Muscle of leg (tissue), 11 donors: ENCODE measurements around the gene HID1. TPM values are rescaled to one million over a fixed set of nuclear protein-coding genes. Genes with fewer than 3 reads are reported as not detected.

ENCODE experiments used
- DNase-seq: peaks from one replicate; pipeline ENCODE4 v3.0.0; 2013
- H3K27ac ChIP-seq: one replicate; pipeline ENCODE4 v1.5.1; 2013; ENCODE audit warnings: mild to moderate bottlenecking, low read length, control low read depth
- H3K27me3 ChIP-seq: one replicate; pipeline ENCODE4 v1.6.1; 2013; ENCODE audit warnings: low read length; ENCODE audit not compliant: control insufficient read depth, insufficient read depth
- H3K36me3 ChIP-seq: one replicate; pipeline ENCODE4 v1.6.1; 2013; ENCODE audit warnings: low read length; ENCODE audit not compliant: control insufficient read depth, insufficient read depth
- H3K4me1 ChIP-seq: one replicate; pipeline ENCODE4 v1.6.1; 2013; ENCODE audit warnings: low read length; ENCODE audit not compliant: control insufficient read depth, insufficient read depth
- H3K4me3 ChIP-seq: one replicate; pipeline ENCODE4 v1.5.1; 2013; ENCODE audit warnings: low read length, control low read depth
- H3K9me3 ChIP-seq: replicated peaks from 2 replicates; pipeline ENCODE4 v1.6.1; 2013; ENCODE audit warnings: low read depth, low read length; ENCODE audit not compliant: control insufficient read depth
- WGBS: methylation state at CpG from one replicate; pipeline ENCODE4 v1.1.5; 2013; ENCODE audit warnings: missing lambda C conversion rate; ENCODE audit not compliant: insufficient coverage; 5-methylcytosine and 5-hydroxymethylcytosine counted together
- polyA plus RNA-seq, 8 donors: library from polyadenylated mRNA; unstranded; fragments of 120-200 nt; gene quantifications; one replicate each; pipeline versions ENCODE4 v1.2.1 to v1.2.3, GENCODE V29; 2013; ENCODE audit warnings: inconsistent platforms in 1 of 8, low replicate concordance in 1 of 8; ENCODE audit not compliant: insufficient read length in 8 of 8, insufficient read depth in 1 of 8
- total RNA-seq: library from RNA; stranded (reverse); fragments of 120-200 nt; gene quantifications from one replicate; pipeline ENCODE4 v1.2.4, GENCODE V29; 2013

Gene HID1
- total and polyA plus RNA-seq, 9 donors = 2.7 to 12.6 (median 6.8) TPM

DNA sequence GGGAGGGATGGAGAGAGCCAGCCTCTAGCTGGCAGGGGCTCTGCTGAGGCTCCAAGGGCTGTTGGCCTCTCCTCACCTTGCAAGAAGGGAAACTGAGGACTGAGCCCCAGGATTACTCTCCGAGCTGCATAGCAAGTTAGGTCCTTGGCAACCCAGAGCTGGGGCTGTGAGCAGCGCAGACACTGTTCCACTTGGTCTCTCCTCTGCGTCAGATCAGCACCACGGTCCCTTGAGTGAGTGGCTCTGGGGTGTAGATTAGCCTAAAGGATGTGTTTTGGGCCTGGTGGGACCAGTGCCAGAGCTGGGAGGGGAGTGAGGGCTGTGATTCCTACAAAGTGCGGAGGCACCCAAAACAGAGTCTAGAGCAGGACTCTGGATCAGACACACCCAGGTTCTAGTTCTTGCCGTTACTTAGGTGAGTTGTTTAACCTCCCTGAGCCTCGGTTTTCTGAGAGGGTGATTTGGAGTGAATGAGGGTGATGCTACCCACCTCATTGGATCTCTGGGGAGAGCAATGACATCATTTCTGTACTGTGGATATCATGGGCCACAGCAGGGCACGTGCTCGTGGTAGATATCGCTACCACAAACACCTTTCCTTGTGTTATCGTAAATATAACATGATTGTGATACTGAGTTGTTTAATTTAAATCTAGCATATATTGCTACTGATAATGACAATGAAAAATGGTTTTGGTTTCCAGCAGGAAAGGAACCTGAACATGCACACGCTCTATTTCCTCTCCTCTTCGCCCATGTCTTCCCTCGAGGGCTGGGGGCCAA, 71.0 kb downstream of the HID1 start:
- Histone ChIP-seq H3K27ac (no peak overlapping the region), H3K36me3 (no peaks in the 10 kb centered on the region), H3K27me3 (peaks cover 44% of the 10 kb centered on the region), H3K9me3 (no peaks in the 10 kb centered on the region), H3K4me1 (no peaks in the 10 kb centered on the region), H3K4me3 (no peak overlapping the region)
- DNase-seq = no peak
- 67% methylated on average over 8 of the region's 14 CpGs for WGBS

Other genes with a start within 250 kb of the HID1 start
- gene RAB37, start 235.5 kb downstream of the HID1 start, total RNA-seq = 0.53 TPM
- 1 to 10 TPM in 5 of 8 donors, under 1 TPM in 3; 0.80 to 1.7 (median 1.1) TPM for gene RAB37, start 235.5 kb downstream of the HID1 start, polyA plus RNA-seq
- gene NHERF1, start 224.1 kb downstream of the HID1 start, total RNA-seq = 3.5 TPM
- gene NHERF1, start 224.1 kb downstream of the HID1 start, polyA plus RNA-seq = 10 to 100 TPM in 2 of 8 donors, 1 to 10 TPM in 6; 5.3 to 24.4 (median 8.2) TPM
- gene NAT9, start 196.4 kb downstream of the HID1 start, total RNA-seq = 34.0 TPM
- 10 to 100 TPM; 35.3 to 48.6 (median 37.7) TPM for gene NAT9, start 196.4 kb downstream of the HID1 start, polyA plus RNA-seq
- 2.3 TPM for gene GRIN2C, start 112.9 kb downstream of the HID1 start, total RNA-seq
- 1 to 10 TPM in 4 of 8 donors, under 1 TPM in 4; 0.64 to 1.6 (median 0.99) TPM for gene GRIN2C, start 112.9 kb downstream of the HID1 start, polyA plus RNA-seq
- 2.7 TPM for gene FDXR, start 99.8 kb downstream of the HID1 start, total RNA-seq
- 1 to 10 TPM; 2.4 to 5.4 (median 3.0) TPM for gene FDXR, start 99.8 kb downstream of the HID1 start, polyA plus RNA-seq
- not detected for gene FADS6, start 79.1 kb downstream of the HID1 start, total RNA-seq
- under 1 TPM in 5 of 8 donors, not detected in 3; 0.07 to 0.56 (median 0.09) TPM for gene FADS6, start 79.1 kb downstream of the HID1 start, polyA plus RNA-seq
- not detected for gene USH1G, start 49.5 kb downstream of the HID1 start, total RNA-seq
- gene USH1G, start 49.5 kb downstream of the HID1 start, polyA plus RNA-seq = under 1 TPM in 4 of 8 donors, not detected in 4; 0.02 to 0.53 (median 0.07) TPM
- gene OTOP2, start 48.5 kb downstream of the HID1 start, total RNA-seq = not detected
- gene OTOP2, start 48.5 kb downstream of the HID1 start, polyA plus RNA-seq = not detected
- gene OTOP3, start 36.9 kb downstream of the HID1 start, total RNA-seq = not detected
- under 1 TPM in 1 of 8 donors, not detected in 7; 0.89 TPM for gene OTOP3, start 36.9 kb downstream of the HID1 start, polyA plus RNA-seq
- gene CDR2L, start 14.9 kb upstream of the HID1 start, total RNA-seq = 3.4 TPM
- 10 to 100 TPM in 2 of 8 donors, 1 to 10 TPM in 6; 7.7 to 12.2 (median 8.9) TPM for gene CDR2L, start 14.9 kb upstream of the HID1 start, polyA plus RNA-seq
- 34.0 TPM for gene MRPL58, start 39.9 kb upstream of the HID1 start, total RNA-seq
- 10 to 100 TPM; 17.6 to 25.2 (median 21.1) TPM for gene MRPL58, start 39.9 kb upstream of the HID1 start, polyA plus RNA-seq
- 332 TPM for gene ATP5PD, start 74.2 kb upstream of the HID1 start, total RNA-seq
- gene ATP5PD, start 74.2 kb upstream of the HID1 start, polyA plus RNA-seq = 100 to 1,000 TPM; 216 to 280 (median 246) TPM
- 16.8 TPM for gene KCTD2, start 74.5 kb upstream of the HID1 start, total RNA-seq
- 10 to 100 TPM; 19.8 to 24.7 (median 22.2) TPM for gene KCTD2, start 74.5 kb upstream of the HID1 start, polyA plus RNA-seq
- gene SLC16A5, start 115.2 kb upstream of the HID1 start, total RNA-seq = 4.4 TPM
- gene SLC16A5, start 115.2 kb upstream of the HID1 start, polyA plus RNA-seq = 10 to 100 TPM in 2 of 8 donors, 1 to 10 TPM in 6; 7.8 to 12.7 (median 8.4) TPM
- gene ARMC7, start 137.2 kb upstream of the HID1 start, total RNA-seq = 2.4 TPM
- 1 to 10 TPM; 6.2 to 7.9 (median 7.5) TPM for gene ARMC7, start 137.2 kb upstream of the HID1 start, polyA plus RNA-seq
- gene NT5C, start 159.0 kb upstream of the HID1 start, total RNA-seq = 55.6 TPM
- gene NT5C, start 159.0 kb upstream of the HID1 start, polyA plus RNA-seq = 10 to 100 TPM; 38.3 to 53.8 (median 42.4) TPM
- gene JPT1, start 181.8 kb upstream of the HID1 start, total RNA-seq = 138 TPM
- gene JPT1, start 181.8 kb upstream of the HID1 start, polyA plus RNA-seq = 100 to 1,000 TPM; 223 to 361 (median 294) TPM
- gene SUMO2, start 210.2 kb upstream of the HID1 start, total RNA-seq = 242 TPM
- gene SUMO2, start 210.2 kb upstream of the HID1 start, polyA plus RNA-seq = 100 to 1,000 TPM; 340 to 477 (median 387) TPM
- gene NUP85, start 232.9 kb upstream of the HID1 start, total RNA-seq = 33.5 TPM
- gene NUP85, start 232.9 kb upstream of the HID1 start, polyA plus RNA-seq = 10 to 100 TPM; 35.1 to 51.2 (median 44.3) TPM